ENCODE data around the gene LNPEP. TPM values are rescaled to one million over a fixed set of nuclear protein-coding genes. Genes with fewer than 3 reads are reported as not detected.
"Not testable (repeated sequence)": the region's sequence is repeated elsewhere in the genome, so short reads cannot be mapped to it uniquely, and the experiment has no call there.

Gene LNPEP
- total RNA-seq, 1 donor from 2014 or later: 57.4 TPM

GRCh38 chr5:97078958-97079743 is 143.3 kb downstream of the LNPEP start:
- H3K4me1 ChIP-seq (ENCODE audit: control insufficient read depth in 3 of 3, insufficient read depth in 3 of 3, low read length in 3 of 3): no peaks in the 10 kb centered on the region
- H3K4me3 ChIP-seq (ENCODE audit: low read length in 3 of 3): no peak overlapping the region
- H3K27ac ChIP-seq (ENCODE audit: low read depth, low read length): no peak overlapping the region
- H3K36me3 ChIP-seq (ENCODE audit: control insufficient read depth in 3 of 3, insufficient read depth in 3 of 3, low read length in 3 of 3): no peaks in the 10 kb centered on the region
- H3K9ac ChIP-seq (ENCODE audit: low read depth in 1 of 3, low read length in 3 of 3): no peak overlapping the region
- H3K27me3 ChIP-seq (ENCODE audit: control insufficient read depth in 3 of 3, insufficient read depth in 3 of 3, low read length in 3 of 3): no peaks in the 10 kb centered on the region
- no peaks in the 10 kb centered on the region for H3K9me3 ChIP-seq (ENCODE audit: control insufficient read depth in 3 of 3, low read length in 3 of 3)

- not testable (repeated sequence) for H3K4me3 ChIP-seq (ENCODE audit: low read length in 3 of 3); H3K27ac ChIP-seq (ENCODE audit: low read depth, low read length); H3K9ac ChIP-seq (ENCODE audit: low read depth in 1 of 3, low read length in 3 of 3); H3K36me3 ChIP-seq (ENCODE audit: control insufficient read depth in 3 of 3, insufficient read depth in 3 of 3, low read length in 3 of 3); H3K9me3 ChIP-seq (ENCODE audit: control insufficient read depth in 3 of 3, low read length in 3 of 3); H3K27me3 ChIP-seq (ENCODE audit: control insufficient read depth in 3 of 3, insufficient read depth in 3 of 3, low read length in 3 of 3); H3K4me1 ChIP-seq (ENCODE audit: control insufficient read depth in 3 of 3, insufficient read depth in 3 of 3, low read length in 3 of 3)
Observed at GRCh38 chr5:97084782-97085458, 149.0 kb downstream of the LNPEP start.

DNA sequence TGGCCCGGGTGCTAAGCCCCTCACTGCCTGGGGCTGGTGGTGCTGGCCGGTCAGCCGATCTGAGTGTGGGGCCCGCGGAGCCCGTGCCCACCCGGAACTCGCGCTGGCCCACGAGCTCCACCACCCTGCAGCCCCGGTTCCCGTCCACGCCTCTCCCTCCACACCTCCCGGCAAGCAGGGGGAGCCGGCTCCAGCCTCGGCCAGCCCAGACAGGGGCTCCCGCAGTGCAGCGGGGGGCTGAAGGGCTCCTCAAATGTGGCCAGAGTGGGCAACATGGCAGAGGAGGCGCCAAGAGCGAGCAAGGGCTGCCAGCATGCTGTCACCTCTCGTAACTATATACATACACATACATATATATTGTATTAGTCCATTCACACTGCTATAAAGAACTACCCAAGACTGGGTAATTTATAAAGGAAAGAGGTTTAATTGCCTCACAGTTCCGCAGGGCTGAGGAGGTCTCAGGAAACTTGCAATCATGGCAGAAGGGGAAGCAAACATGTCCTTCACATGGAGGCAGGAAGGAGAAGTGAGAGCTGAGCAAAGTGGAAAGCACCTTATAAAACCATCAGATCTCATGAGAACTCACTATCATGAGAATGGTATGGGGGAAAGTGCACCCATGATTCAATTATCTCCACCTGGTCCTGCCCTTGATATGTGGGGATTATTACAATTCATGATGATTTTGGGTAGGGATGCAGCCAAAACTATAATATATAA is 149.7 kb downstream of the LNPEP start:
- no peaks in the 10 kb centered on the region for H3K9me3 ChIP-seq (ENCODE audit: control insufficient read depth in 3 of 3, low read length in 3 of 3)
- H3K9ac ChIP-seq (ENCODE audit: low read depth in 1 of 3, low read length in 3 of 3): no peak overlapping the region
- H3K27ac ChIP-seq (ENCODE audit: low read depth, low read length): no peak overlapping the region
- no peak overlapping the region for H3K4me3 ChIP-seq (ENCODE audit: low read length in 3 of 3)
- no peaks in the 10 kb centered on the region for H3K36me3 ChIP-seq (ENCODE audit: control insufficient read depth in 3 of 3, insufficient read depth in 3 of 3, low read length in 3 of 3)
- H3K27me3 ChIP-seq (ENCODE audit: control insufficient read depth in 3 of 3, insufficient read depth in 3 of 3, low read length in 3 of 3): no peaks in the 10 kb centered on the region
- H3K4me1 ChIP-seq (ENCODE audit: control insufficient read depth in 3 of 3, insufficient read depth in 3 of 3, low read length in 3 of 3): peaks cover 0 to 3% (median 0%) of the 10 kb centered on the region in 3 donors

Small RNA genes within 50 kb of the gene (small RNA-seq; reads per million reads assigned to genes)
- gene RF00019: not detected

Other genes starting within 250 kb of the LNPEP start
- gene ERAP1, start 128.1 kb upstream of the LNPEP start, total RNA-seq: 24.0 TPM
- gene ERAP2, start 59.6 kb upstream of the LNPEP start, total RNA-seq: 20.9 TPM
- gene LIX1, start 206.5 kb downstream of the LNPEP start, total RNA-seq: 0.52 TPM
- gene RIOK2, start 247.2 kb downstream of the LNPEP start, total RNA-seq: 23.5 TPM